ENCODE data around the gene KCNT1.

Gene KCNT1

GRCh38 chr9:135825435-135826187 is 123.6 kb downstream of the KCNT1 start:
- no peak for DNase-seq

GRCh38 chr9:135826188-135826545 is 124.2 kb downstream of the KCNT1 start:
- no peak for DNase-seq

DNA sequence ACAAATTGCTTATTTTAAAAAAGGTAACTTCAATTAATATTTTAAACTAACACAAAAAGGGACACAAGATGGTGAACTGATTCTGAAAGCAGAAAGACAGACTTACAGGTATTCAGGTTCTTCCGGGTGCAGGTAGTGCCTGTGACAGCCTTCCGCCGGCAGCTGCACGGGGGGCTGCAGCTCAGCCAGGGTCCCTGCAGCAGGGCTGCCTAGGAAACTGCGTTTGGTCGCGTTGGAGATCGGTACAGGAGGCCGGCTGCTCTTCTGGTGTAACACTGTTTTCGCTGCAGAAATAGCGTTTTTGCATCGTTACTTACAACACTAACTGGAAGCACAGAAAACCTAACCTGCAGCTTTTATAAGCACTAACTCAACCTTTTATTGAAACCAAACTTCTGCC is 125.3 kb downstream of the KCNT1 start:
- no peak for DNase-seq

GRCh38 chr9:135827866-135828580 is 126.0 kb downstream of the KCNT1 start:
- no peak for DNase-seq

GRCh38 chr9:135828656-135829055 is 126.7 kb downstream of the KCNT1 start:
- no peak for DNase-seq

GRCh38 chr9:135830496-135830895 is 128.5 kb downstream of the KCNT1 start:
- DNase-seq, result no peak

DNA sequence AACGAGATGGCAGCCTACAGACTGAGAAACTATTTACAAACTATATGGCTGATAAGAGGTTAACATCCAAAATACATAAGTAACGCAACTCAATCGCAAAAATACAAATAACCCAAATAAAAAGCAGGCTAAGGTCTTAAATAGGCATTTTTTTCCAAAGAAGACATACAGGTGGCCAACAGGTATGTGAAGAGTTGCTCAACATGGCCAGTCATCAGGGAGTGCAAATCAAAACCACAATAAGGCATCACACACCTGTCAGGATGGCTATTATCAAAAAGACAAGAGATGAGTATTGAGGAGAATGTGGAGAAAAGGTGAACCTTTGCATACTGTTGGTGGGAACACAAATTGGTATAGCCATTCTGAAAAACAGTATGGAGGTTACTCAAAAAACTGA is 131.9 kb downstream of the KCNT1 start:
- DNase-seq, result no peak

GRCh38 chr9:135835131-135835530 is 133.1 kb downstream of the KCNT1 start:
- no peak for DNase-seq

DNA sequence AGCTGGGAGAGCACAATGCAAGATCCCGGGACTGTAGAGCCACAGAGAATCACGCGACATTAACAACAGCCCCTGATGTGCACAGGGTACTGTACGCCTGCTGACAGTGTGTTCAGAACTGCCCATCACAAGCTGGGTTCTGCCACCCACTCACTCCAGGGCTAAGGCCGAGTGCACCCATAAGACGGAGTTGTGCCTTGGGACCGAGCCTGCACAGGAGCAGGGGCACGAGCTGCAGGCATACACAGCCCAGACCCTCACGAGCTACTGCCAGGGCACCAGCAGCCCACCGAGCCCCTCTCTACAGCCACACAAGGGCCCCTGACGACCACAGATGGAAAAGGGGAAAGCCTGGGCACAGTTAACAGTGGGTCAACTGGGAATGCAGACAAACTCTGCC is 137.5 kb downstream of the KCNT1 start:
- no peak for DNase-seq

GRCh38 chr9:135840107-135840506 is 138.1 kb downstream of the KCNT1 start:
- DNase-seq, result no peak

DNA sequence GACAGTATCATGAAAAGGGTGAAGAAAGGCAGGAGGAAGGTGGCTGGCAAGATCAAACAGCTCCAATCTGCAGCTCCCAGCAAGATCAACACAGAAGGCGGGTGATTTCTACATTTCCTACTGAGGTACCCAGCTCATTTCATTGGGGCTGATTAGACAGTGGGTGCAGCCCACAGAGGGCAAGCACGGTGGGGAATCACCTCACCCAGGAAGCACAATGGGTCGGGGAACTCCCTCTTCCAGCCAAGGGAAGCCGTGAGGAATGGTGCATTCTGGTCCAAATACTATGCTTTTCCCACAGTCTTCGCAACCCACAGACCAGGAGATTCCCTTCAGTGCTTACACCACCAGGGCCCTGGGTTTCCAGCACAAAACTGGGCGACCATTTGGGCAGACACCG is 138.6 kb downstream of the KCNT1 start:
- DNase-seq, result no peak
